ENCODE results near the gene ISG20L2.
"Not testable (repeated sequence)": the region's sequence is repeated elsewhere in the genome, so short reads cannot be mapped to it uniquely, and the experiment has no call there.

ISG20L2 gene

GRCh38 chr1:156728599-156729462 lies at the start of gene ISG20L2:
Gene ISG20L2, minus strand, starts transcription at chr1:156728766. Its CDS starts 1,114 bp downstream, at chr1:156727652.
- DNase-seq (ENCODE audit: low read depth in 2 of 3, low spot score in 2 of 3), result peak in 2 of 3 experiments; percentile 85 to 88

- no peak for DNase-seq (ENCODE audit: low read depth in 2 of 3, low spot score in 2 of 3)
Measured at GRCh38 chr1:156777573-156777972, 49.0 kb upstream of the ISG20L2 start.

- DNase-seq (ENCODE audit: low read depth in 2 of 3, low spot score in 2 of 3), result no peak
Measured at GRCh38 chr1:156776942-156777341, 48.4 kb upstream of the ISG20L2 start.

- DNase-seq (ENCODE audit: low read depth in 2 of 3, low spot score in 2 of 3), result no peak
Measured at GRCh38 chr1:156775799-156776198, 47.2 kb upstream of the ISG20L2 start.

- DNase-seq (ENCODE audit: low read depth in 2 of 3, low spot score in 2 of 3), result no peak
Measured at GRCh38 chr1:156773607-156774006, 45.0 kb upstream of the ISG20L2 start.

- DNase-seq (ENCODE audit: low read depth in 2 of 3, low spot score in 2 of 3), result no peak
Measured at GRCh38 chr1:156772728-156773497, 44.3 kb upstream of the ISG20L2 start.

- DNase-seq (ENCODE audit: low read depth in 2 of 3, low spot score in 2 of 3), result no peak
Measured at GRCh38 chr1:156772222-156772621, 43.7 kb upstream of the ISG20L2 start.

GRCh38 chr1:156768610-156769295 lies 40.2 kb upstream of the ISG20L2 start:
- DNase-seq (ENCODE audit: low read depth in 2 of 3, low spot score in 2 of 3), result no peak

GRCh38 chr1:156767879-156768604 lies 39.5 kb upstream of the ISG20L2 start:
- peak in 1 of 3 experiments; percentile 11 for DNase-seq (ENCODE audit: low read depth in 2 of 3, low spot score in 2 of 3)

GRCh38 chr1:156767101-156767878 lies 38.7 kb upstream of the ISG20L2 start, which contains the start of gene PRCC:
Gene PRCC, plus strand, starts transcription at chr1:156767535. Its CDS starts 237 bp downstream, at chr1:156767772.
- peak; percentile 76 to 91 (median 83) for DNase-seq (ENCODE audit: low read depth in 2 of 3, low spot score in 2 of 3)

- no peak for DNase-seq (ENCODE audit: low read depth in 2 of 3, low spot score in 2 of 3)
Measured at GRCh38 chr1:156766298-156767100, 37.9 kb upstream of the ISG20L2 start.

- no peak for DNase-seq (ENCODE audit: low read depth in 2 of 3, low spot score in 2 of 3)
Measured at GRCh38 chr1:156765666-156766065, 37.1 kb upstream of the ISG20L2 start.

- DNase-seq (ENCODE audit: low read depth in 2 of 3, low spot score in 2 of 3), result not testable (repeated sequence)
Measured at GRCh38 chr1:156765136-156765535, 36.6 kb upstream of the ISG20L2 start.

- no peak for DNase-seq (ENCODE audit: low read depth in 2 of 3, low spot score in 2 of 3)
Measured at GRCh38 chr1:156760796-156761104, 32.2 kb upstream of the ISG20L2 start.

GRCh38 chr1:156760092-156760795 lies 31.7 kb upstream of the ISG20L2 start:
- DNase-seq (ENCODE audit: low read depth in 2 of 3, low spot score in 2 of 3), result no peak

- not testable (repeated sequence) for DNase-seq (ENCODE audit: low read depth in 2 of 3, low spot score in 2 of 3)
Measured at GRCh38 chr1:156757572-156758253, 29.1 kb upstream of the ISG20L2 start.

- DNase-seq (ENCODE audit: low read depth in 2 of 3, low spot score in 2 of 3), result no peak
Measured at GRCh38 chr1:156756355-156756754, 27.8 kb upstream of the ISG20L2 start.

- DNase-seq (ENCODE audit: low read depth in 2 of 3, low spot score in 2 of 3), result no peak
Measured at GRCh38 chr1:156755527-156755950, 27.0 kb upstream of the ISG20L2 start.

Measured in activated CD8-positive, alpha-beta memory T cell treated with anti-CD3 and anti-CD28 coated beads for 48 hours (primary cell).